SIG-M5 (cell line): ENCODE measurements around the gene PRPF6.

Experiments
- DNase-seq: peaks from one replicate; lab custom pipeline; 2025; lab: John Stamatoyannopoulos, UW

The PRPF6 gene

GRCh38 chr20:64064145-64064698 lies 83.3 kb downstream of the PRPF6 start:
- no peak for DNase-seq

GRCh38 chr20:64065062-64065973 lies 84.4 kb downstream of the PRPF6 start:
- DNase-seq: no peak

GRCh38 chr20:64065974-64066343 lies 85.0 kb downstream of the PRPF6 start:
- no peak for DNase-seq

GRCh38 chr20:64067005-64067632 lies 86.2 kb downstream of the PRPF6 start:
- DNase-seq: no peak

- no peak for DNase-seq
Measured at GRCh38 chr20:64067733-64068307, 86.9 kb downstream of the PRPF6 start.

- DNase-seq: no peak
Measured at GRCh38 chr20:64068386-64069208, 87.7 kb downstream of the PRPF6 start.

- DNase-seq: no peak
Measured at GRCh38 chr20:64069209-64069613, 88.3 kb downstream of the PRPF6 start.

GRCh38 chr20:64069614-64070243 lies 88.8 kb downstream of the PRPF6 start:
- DNase-seq: no peak

GRCh38 chr20:64070244-64070993 lies 89.5 kb downstream of the PRPF6 start:
- DNase-seq: no peak

- no peak for DNase-seq
Measured at GRCh38 chr20:64071341-64072332, 90.7 kb downstream of the PRPF6 start.

GRCh38 chr20:64072498-64073063 lies 91.6 kb downstream of the PRPF6 start:
- no peak for DNase-seq

- no peak for DNase-seq
Measured at GRCh38 chr20:64073476-64074183, 92.7 kb downstream of the PRPF6 start.

GRCh38 chr20:64074184-64074789 lies 93.4 kb downstream of the PRPF6 start:
- no peak for DNase-seq

GRCh38 chr20:64074963-64075362 lies 94.0 kb downstream of the PRPF6 start:
- DNase-seq: no peak

GRCh38 chr20:64075556-64075955 lies 94.6 kb downstream of the PRPF6 start:
- no peak for DNase-seq

- no peak for DNase-seq
Measured at GRCh38 chr20:64076061-64076997, 95.4 kb downstream of the PRPF6 start.

GRCh38 chr20:64077094-64077493 lies 96.2 kb downstream of the PRPF6 start:
- DNase-seq: no peak
